Natural killer cell treated with Interleukin-12 subunit alpha and Interleukin-12 subunit beta and Interleukin-15 and Interleukin-18, amount 100 ng/mL, for 72 hours (primary cell): ENCODE measurements around the gene DARS2. TPM values are rescaled to one million over a fixed set of nuclear protein-coding genes. Genes with fewer than 3 reads are reported as not detected.
"Not testable (repeated sequence)": the region's sequence is repeated elsewhere in the genome, so short reads cannot be mapped to it uniquely, and the experiment has no call there.

Source experiments
- ATAC-seq, 2 donors: fragments of 150-1000 bp; cut with Tn5 transposase in 1 of 2; sonication (Bioruptor Pico), chemical (Tn5 transposase) in 1 of 2; 2 replicates each; pipeline ENCODE4 v1.10.0; 2021
- DNase-seq: peaks from one replicate; pipeline ENCODE4 v3.0.0; 2022; ENCODE audit warnings: low spot score
- H3K27ac Mint-ChIP-seq, 2 donors: 1 replicate in 1 of 2; 2 replicates in 1 of 2; pipeline ENCODE4 v1.8.0; 2022; ENCODE audit warnings: mixed read lengths in 2 of 2, mild to moderate bottlenecking in 1 of 2, moderate library complexity in 1 of 2
- H3K27me3 Mint-ChIP-seq, 2 donors: 1 replicate in 1 of 2; 2 replicates in 1 of 2; pipeline ENCODE4 v1.8.0; 2022; ENCODE audit warnings: mixed read lengths in 2 of 2
- H3K36me3 Mint-ChIP-seq: one replicate; pipeline ENCODE4 v1.8.0; 2022; ENCODE audit warnings: mixed read lengths
- H3K4me1 Mint-ChIP-seq, 2 donors: 1 replicate in 1 of 2; 2 replicates in 1 of 2; pipeline ENCODE4 v1.8.0; 2022; ENCODE audit warnings: low read depth in 2 of 2, mixed read lengths in 2 of 2, mild to moderate bottlenecking in 1 of 2
- H3K4me3 Mint-ChIP-seq: one replicate; pipeline ENCODE4 v1.8.0; 2022; ENCODE audit warnings: mixed read lengths
- H3K9me3 Mint-ChIP-seq: 2 replicates; pipeline ENCODE4 v1.8.0; 2022; ENCODE audit warnings: mixed read lengths
- total RNA-seq, 2 donors: library from RNA; stranded (reverse); gene quantifications; one replicate each; pipeline ENCODE4 v1.2.3, GENCODE V29; 2022

Gene DARS2, protein sequence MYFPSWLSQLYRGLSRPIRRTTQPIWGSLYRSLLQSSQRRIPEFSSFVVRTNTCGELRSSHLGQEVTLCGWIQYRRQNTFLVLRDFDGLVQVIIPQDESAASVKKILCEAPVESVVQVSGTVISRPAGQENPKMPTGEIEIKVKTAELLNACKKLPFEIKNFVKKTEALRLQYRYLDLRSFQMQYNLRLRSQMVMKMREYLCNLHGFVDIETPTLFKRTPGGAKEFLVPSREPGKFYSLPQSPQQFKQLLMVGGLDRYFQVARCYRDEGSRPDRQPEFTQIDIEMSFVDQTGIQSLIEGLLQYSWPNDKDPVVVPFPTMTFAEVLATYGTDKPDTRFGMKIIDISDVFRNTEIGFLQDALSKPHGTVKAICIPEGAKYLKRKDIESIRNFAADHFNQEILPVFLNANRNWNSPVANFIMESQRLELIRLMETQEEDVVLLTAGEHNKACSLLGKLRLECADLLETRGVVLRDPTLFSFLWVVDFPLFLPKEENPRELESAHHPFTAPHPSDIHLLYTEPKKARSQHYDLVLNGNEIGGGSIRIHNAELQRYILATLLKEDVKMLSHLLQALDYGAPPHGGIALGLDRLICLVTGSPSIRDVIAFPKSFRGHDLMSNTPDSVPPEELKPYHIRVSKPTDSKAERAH
- total RNA-seq: 10 to 100 TPM; 27.8 to 40.9 TPM

DNA sequence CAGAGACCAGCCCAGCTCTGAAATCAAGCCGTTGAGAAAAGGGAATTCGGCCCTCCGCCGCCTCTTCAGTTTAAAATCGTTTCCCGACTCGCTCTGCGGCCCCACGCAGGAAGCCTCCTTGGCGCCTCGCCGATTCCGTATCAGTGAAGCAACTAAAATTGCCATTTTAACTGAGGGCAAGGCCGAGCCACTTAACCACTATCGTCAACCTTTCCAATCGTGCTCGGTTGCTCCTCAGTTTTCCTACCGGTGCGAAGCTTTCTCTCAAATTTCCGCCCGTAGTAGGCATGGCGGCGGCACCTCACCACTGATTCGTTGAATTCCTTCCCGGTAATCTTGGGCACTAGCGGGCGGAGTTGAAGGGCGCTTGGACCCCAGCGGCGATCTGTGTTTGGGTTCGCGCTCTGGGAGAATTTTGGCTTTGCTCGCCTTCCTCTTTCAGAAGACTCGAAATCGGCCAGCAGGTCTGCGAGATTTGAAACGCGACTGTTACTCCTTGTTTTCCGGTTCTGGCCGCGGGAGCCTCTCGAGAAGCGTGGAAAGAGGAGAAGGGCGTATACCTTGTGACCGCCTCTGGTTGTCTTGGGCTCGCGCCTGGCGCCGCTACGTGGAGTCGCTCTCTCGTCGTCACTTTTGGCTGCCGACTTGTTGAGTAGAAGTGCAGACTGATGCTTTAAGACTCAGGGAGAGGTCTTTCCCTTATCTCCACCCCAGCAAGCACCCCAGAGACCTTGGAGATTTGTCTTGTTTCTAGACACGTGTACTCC lies at the start of gene DARS2, which contains the start of gene CENPL:
TSS of gene DARS2 (plus strand) at position 359 of the 767 bp plus-strand sequence. CDS start 557 bp downstream, outside the sequence.
TSS of gene CENPL (minus strand) at position 569 of the 767 bp plus-strand sequence. CDS start 13,584 bp downstream, outside the sequence.
- H3K4me1 Mint-ChIP-seq: peaks cover 33 to 40% of the 10 kb centered on the region in 2 donors
- H3K4me3 Mint-ChIP-seq: peak within 1 kb of the TSS; percentile 95
- no peaks in the 10 kb centered on the region for H3K27me3 Mint-ChIP-seq
- ATAC-seq: peak; percentile 91 to 95
- no peaks in the 10 kb centered on the region for H3K9me3 Mint-ChIP-seq
- DNase-seq: peak; percentile 93
- peak within 1 kb of the TSS; percentile 93 to 100 for H3K27ac Mint-ChIP-seq
- H3K36me3 Mint-ChIP-seq: peaks cover 16% of the 10 kb centered on the region

DNA sequence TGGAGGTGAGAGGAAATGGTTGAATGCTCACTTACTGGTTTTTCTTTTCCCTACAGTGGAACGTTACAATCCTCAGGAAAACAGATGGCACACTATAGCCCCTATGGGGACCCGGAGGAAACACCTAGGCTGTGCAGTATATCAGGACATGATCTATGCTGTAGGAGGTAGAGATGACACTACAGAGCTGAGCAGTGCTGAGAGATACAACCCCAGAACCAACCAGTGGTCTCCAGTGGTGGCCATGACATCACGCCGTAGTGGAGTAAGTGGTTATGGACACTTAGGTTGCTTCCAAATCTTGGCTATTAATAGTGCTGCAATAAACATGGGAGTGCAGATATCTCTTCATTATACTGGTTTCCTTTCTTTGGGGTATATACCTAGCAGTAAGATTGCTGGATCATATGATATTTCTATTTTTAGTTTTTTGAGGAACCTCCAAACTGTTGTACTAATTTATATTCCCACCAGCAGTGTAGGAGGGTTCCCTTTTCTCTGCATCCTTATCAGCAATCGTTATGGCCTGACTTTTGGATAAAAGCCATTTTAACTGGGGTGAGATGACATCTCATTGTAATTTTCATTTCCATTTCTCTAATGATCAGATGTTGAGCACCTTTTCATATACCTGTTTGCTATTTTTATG lies 48.8 kb upstream of the DARS2 start:
- no peaks in the 10 kb centered on the region for H3K27me3 Mint-ChIP-seq
- DNase-seq (no peak), ATAC-seq (no peak)
- H3K27ac Mint-ChIP-seq: no peak overlapping the region
- no peak overlapping the region for H3K4me3 Mint-ChIP-seq
- H3K4me1 Mint-ChIP-seq: peaks cover 0 to 9% of the 10 kb centered on the region in 2 donors
- peaks cover 10% of the 10 kb centered on the region for H3K36me3 Mint-ChIP-seq
- no peaks in the 10 kb centered on the region for H3K9me3 Mint-ChIP-seq

DNA sequence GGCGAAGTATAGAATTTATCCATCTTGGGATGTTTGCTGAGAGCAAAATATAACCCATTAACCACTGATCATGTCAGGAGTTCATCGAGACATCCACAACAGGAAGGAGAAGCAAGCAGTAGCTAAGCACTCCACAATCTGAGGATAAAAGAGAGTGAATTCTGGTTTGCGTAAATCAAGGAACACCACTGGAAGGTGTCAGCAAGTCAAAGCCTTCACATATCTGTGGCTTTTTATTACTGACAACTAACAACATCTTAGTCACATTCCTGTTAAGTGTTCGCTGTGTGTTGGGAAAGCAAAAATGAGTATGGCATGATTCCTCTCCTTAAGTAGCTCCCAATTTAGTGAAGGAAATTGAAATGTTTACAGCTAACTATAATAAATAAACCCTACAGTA lies 44.5 kb upstream of the DARS2 start:
- no peak overlapping the region for H3K4me3 Mint-ChIP-seq
- no peaks in the 10 kb centered on the region for H3K9me3 Mint-ChIP-seq
- peaks cover 10% of the 10 kb centered on the region for H3K36me3 Mint-ChIP-seq
- peaks cover 0 to 9% of the 10 kb centered on the region in 2 donors for H3K4me1 Mint-ChIP-seq
- ATAC-seq (no peak), DNase-seq (no peak)
- H3K27ac Mint-ChIP-seq: no peak overlapping the region
- H3K27me3 Mint-ChIP-seq: no peaks in the 10 kb centered on the region

DNA sequence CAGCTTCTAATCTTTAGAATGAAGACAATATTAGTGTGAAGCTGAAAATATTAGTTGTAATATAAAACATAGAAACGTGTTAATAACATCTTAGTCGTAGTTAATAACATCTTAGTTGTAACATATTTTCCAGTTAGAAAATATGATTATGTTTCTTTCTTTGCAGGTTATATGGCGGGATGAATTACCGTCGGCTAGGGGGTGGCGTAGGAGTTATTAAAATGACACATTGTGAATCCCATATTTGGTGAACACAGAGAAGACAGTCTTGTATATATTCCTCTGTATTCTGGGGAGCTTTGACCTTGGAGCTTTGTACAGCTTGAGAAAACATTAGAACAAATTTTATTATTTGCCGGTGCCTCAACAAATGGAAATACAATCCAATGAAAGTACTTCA lies 39.5 kb upstream of the DARS2 start:
- Mint-ChIP-seq H3K4me1 (no peaks in the 10 kb centered on the region), H3K4me3 (no peak overlapping the region), H3K36me3 (no peaks in the 10 kb centered on the region), H3K9me3 (no peaks in the 10 kb centered on the region), H3K27ac (no peak overlapping the region), H3K27me3 (no peaks in the 10 kb centered on the region)
- no peak for DNase-seq
- no peak for ATAC-seq

DNA sequence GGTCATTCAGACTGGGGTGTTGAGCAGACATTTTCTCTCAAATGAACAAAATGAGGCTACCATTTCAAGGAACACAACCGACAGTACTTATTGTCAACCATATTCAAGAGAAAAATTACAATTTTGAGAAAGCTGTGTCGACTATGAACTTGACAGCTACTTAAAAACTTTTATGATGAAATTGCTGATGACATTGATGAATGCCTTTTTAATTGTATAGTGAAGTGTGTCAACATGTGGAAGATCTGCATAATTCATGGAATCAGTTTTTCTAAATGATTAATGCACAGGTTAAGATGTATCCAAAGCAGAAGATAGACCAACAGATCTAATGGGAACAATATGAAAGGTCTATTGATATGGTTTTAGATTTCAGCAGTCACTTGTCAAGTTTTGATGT lies 34.6 kb upstream of the DARS2 start:
- ATAC-seq (no peak), DNase-seq (no peak)
- no peak overlapping the region for H3K27ac Mint-ChIP-seq
- no peak overlapping the region for H3K4me3 Mint-ChIP-seq
- no peaks in the 10 kb centered on the region for H3K27me3 Mint-ChIP-seq
- no peaks in the 10 kb centered on the region for H3K4me1 Mint-ChIP-seq
- H3K9me3 Mint-ChIP-seq: no peaks in the 10 kb centered on the region
- no peaks in the 10 kb centered on the region for H3K36me3 Mint-ChIP-seq

DNA sequence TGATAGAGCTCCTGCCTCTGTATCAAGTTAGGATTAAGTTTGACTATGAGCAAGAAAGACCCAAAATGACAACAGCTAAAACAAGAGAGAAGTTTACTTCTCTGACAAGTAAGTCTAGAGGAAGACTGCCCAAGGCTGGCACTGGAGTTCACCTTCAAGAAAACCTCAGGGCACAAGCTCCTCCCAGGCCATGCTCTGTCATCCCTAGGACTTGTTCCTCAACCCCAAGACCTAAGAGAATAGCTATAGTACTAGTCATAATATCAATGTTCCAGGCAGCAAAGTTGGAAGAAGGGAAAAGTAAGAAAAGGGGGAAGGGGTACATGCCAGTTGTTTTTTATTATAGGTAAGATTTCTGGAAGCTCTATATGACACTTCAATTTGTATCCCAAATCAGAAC lies 26.4 kb upstream of the DARS2 start:
- Mint-ChIP-seq H3K4me3 (no peak overlapping the region), H3K27me3 (no peaks in the 10 kb centered on the region), H3K4me1 (no peaks in the 10 kb centered on the region), H3K27ac (no peak overlapping the region), H3K9me3 (no peaks in the 10 kb centered on the region), H3K36me3 (no peaks in the 10 kb centered on the region)
- DNase-seq (no peak), ATAC-seq (no peak)

DNA sequence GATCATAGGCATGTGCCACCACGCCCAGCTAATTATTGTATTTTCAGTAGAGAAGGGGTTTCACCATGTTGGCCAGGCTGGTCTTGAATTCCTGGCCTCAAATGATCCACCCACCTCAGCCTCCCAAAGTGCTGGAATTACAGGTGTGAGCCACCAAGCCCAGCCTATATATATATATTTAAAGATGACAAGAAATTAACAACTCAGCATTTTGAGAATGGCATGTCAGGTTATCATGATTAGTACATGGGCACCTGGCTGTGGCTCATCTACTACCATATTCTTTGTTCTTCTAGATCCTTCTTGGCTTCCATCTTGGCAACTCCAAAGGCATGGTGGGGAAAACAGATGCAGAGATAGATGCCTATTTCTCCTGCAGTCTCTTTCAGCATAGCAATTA lies 24.5 kb upstream of the DARS2 start:
- not testable (repeated sequence) for H3K27ac Mint-ChIP-seq, DNase-seq, H3K27me3 Mint-ChIP-seq, H3K4me1 Mint-ChIP-seq, H3K9me3 Mint-ChIP-seq, ATAC-seq, H3K4me3 Mint-ChIP-seq, H3K36me3 Mint-ChIP-seq

DNA sequence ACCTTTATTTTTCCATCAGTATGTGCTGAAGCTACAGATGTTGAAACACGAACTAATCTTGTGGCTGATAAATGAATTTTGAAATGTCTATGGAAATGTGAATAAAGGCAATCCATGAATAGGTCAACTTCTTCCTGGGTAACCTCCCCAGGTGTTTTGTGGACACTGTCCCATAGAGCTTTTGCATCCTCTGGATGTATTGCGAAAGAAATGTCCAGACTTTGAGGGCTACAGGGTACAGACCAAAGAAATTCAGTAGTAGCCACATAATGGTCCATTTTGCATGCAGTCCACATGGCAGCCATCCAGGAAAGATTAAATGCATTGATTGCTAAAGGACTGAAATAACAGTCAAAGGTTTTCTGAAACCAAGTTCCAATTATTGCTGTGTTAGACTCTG lies 21.5 kb upstream of the DARS2 start:
- DNase-seq (no peak), ATAC-seq (no peak)
- H3K27ac Mint-ChIP-seq: no peak overlapping the region
- no peaks in the 10 kb centered on the region for H3K4me1 Mint-ChIP-seq
- no peaks in the 10 kb centered on the region for H3K27me3 Mint-ChIP-seq
- H3K36me3 Mint-ChIP-seq: peaks cover 5% of the 10 kb centered on the region
- no peak overlapping the region for H3K4me3 Mint-ChIP-seq
- no peaks in the 10 kb centered on the region for H3K9me3 Mint-ChIP-seq

DNA sequence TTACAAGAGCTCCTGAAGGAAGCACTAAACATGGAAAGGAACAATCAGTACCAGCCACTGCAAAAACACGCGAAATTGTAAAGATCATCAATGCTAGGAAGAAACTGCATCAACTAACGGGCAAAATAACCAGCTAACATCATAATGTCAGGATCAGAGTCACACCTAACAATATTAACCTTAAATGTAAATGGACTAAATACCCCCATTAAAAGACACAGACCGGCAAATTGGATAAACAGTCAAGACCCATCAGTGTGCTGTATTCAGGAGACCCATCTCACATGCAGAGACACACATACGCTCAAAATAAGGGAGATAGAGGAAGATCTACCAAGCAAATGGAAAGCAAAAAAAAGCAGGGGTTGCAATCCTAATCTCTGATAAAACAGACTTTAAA lies 10.8 kb upstream of the DARS2 start:
- not testable (repeated sequence) for H3K4me3 Mint-ChIP-seq, H3K27me3 Mint-ChIP-seq, H3K27ac Mint-ChIP-seq, ATAC-seq, DNase-seq, H3K9me3 Mint-ChIP-seq
- Mint-ChIP-seq H3K4me1 (peaks cover 27 to 28% of the 10 kb centered on the region in 2 donors), H3K36me3 (peaks cover 22% of the 10 kb centered on the region)

DNA sequence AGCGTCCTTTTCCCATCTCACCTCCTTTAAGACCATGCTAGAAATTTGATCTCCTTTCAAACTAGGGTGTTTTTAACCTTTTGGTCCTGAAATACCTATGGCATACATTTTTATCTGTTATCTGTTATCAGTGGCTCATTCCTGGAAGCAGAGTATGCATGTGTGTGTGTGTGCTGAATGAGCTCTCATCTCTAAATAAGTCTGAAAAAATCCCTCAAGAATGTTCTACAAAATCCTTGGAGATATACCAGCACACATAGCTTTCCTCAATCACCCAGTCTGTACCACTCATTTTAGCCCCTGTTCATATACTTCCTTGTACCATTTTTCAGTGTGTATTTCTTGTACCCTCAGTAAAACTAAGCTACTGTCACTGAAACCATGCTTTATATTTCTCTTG lies 6.0 kb upstream of the DARS2 start:
- Mint-ChIP-seq H3K9me3 (no peaks in the 10 kb centered on the region), H3K4me1 (peaks cover 29 to 32% of the 10 kb centered on the region in 2 donors), H3K36me3 (peaks cover 28% of the 10 kb centered on the region), H3K27ac (no peak overlapping the region), H3K27me3 (no peaks in the 10 kb centered on the region), H3K4me3 (no peak overlapping the region)
- ATAC-seq (no peak), DNase-seq (no peak)

DNA sequence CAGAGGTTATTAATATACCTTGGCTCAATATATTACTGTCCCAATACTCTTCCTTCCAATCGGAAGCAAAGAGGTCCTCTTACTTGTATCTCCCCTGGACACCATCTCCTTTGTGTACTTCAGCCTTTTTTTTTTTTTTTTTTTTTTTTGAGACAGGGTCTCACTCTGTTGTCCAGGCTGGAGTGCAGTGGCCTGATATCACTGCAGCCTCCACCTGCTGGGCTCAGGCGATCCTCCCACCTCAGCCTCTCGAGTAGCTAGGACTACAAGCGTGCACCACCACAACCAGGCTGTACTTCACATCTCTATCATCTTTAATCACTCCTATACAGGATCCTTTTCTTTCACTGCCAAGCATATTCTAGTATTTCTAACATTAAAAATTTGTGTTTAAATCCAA lies 2.8 kb upstream of the DARS2 start:
- Mint-ChIP-seq H3K27me3 (no peaks in the 10 kb centered on the region), H3K36me3 (peaks cover 23% of the 10 kb centered on the region), H3K4me3 (peak overlapping the region; percentile 95), H3K4me1 (peaks cover 30% of the 10 kb centered on the region in 2 donors), H3K27ac (peak overlapping the region in 1 of 2 donors; percentile 18), H3K9me3 (no peaks in the 10 kb centered on the region)
- ATAC-seq: no peak
- DNase-seq: no peak

DNA sequence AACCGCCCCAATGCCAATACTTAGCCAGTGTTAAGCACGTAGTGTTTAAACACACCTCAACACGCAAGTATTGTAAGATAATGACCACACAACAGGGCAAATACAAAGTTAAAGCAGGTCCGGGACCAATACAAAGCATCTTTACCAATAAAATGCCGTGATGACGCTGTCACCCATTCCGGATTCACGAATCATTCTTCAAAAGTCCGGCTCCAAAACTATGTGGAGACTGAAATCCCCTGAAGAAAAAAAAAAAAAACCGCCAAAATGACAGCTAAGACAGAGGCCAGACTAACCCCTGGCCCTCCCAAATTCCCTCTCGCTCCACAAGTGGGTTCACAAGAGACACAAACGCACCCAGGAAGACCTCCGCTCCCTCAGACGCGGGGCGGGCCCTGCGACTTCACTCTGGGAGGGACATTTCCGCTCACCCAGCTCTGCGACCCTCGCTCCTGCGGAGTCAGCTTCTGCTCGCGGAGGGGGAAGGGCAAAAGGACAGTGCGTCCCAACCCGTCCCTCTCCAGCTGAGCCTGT lies 625 bp upstream of the DARS2 start:
- Mint-ChIP-seq H3K27ac (peak overlapping the region; percentile 93 to 100), H3K36me3 (peaks cover 16% of the 10 kb centered on the region), H3K9me3 (no peaks in the 10 kb centered on the region), H3K4me3 (peak overlapping the region; percentile 95), H3K4me1 (peaks cover 33 to 36% of the 10 kb centered on the region in 2 donors), H3K27me3 (no peaks in the 10 kb centered on the region)
- DNase-seq (peak; percentile 80), ATAC-seq (peak; percentile 76)

DNA sequence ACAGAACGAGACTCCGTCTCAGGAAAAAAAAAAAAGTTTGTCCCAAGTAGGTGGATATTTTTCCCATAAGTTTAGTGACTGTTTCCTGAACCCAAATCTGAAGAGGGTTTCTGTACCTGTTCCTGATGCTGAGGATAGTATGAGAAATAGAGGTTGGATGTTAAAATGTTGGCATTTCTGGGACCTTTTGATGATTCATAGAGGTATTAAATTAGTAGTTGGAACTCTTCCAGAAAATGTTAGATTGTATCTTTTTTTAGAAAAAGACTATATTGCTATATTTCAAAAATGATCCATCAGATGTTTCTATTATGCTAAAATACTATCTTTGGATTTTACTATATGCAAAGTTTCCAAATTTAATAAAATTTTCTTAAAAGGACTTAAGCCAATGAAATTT lies 3.1 kb downstream of the DARS2 start:
- Mint-ChIP-seq H3K27ac (no peak overlapping the region), H3K4me3 (no peak overlapping the region), H3K36me3 (peaks cover 10% of the 10 kb centered on the region), H3K9me3 (no peaks in the 10 kb centered on the region), H3K4me1 (peaks cover 27 to 32% of the 10 kb centered on the region in 2 donors), H3K27me3 (no peaks in the 10 kb centered on the region)
- no peak for DNase-seq
- no peak for ATAC-seq
